RPMI7951 (cell line): ENCODE measurements around the gene FAM210A. TPM values are rescaled to one million over a fixed set of nuclear protein-coding genes. Genes with fewer than 3 reads are reported as not detected.
A peak's percentile ranks its signal among the peaks of the same experiment; 100 is the strongest.
"Not testable (repeated sequence)": the region's sequence is repeated elsewhere in the genome, so short reads cannot be mapped to it uniquely, and the experiment has no call there.

ENCODE experiments used
- DNase-seq: peaks from one replicate; pipeline ENCODE4 v3.0.0-alpha.2; 2012; ENCODE audit warnings: low read depth
- total RNA-seq: library from RNA; depleted of rRNA; stranded (reverse); fragments of >200 nt; shearing (Covaris generic); gene quantifications from 2 replicates; pipeline ENCODE4 v1.2.3, GENCODE V29; 2014; rRNA removed

FAM210A gene, protein sequence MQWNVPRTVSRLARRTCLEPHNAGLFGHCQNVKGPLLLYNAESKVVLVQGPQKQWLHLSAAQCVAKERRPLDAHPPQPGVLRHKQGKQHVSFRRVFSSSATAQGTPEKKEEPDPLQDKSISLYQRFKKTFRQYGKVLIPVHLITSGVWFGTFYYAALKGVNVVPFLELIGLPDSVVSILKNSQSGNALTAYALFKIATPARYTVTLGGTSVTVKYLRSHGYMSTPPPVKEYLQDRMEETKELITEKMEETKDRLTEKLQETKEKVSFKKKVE
- total RNA-seq: 30.2 and 33.0 TPM in 2 replicates

DNA sequence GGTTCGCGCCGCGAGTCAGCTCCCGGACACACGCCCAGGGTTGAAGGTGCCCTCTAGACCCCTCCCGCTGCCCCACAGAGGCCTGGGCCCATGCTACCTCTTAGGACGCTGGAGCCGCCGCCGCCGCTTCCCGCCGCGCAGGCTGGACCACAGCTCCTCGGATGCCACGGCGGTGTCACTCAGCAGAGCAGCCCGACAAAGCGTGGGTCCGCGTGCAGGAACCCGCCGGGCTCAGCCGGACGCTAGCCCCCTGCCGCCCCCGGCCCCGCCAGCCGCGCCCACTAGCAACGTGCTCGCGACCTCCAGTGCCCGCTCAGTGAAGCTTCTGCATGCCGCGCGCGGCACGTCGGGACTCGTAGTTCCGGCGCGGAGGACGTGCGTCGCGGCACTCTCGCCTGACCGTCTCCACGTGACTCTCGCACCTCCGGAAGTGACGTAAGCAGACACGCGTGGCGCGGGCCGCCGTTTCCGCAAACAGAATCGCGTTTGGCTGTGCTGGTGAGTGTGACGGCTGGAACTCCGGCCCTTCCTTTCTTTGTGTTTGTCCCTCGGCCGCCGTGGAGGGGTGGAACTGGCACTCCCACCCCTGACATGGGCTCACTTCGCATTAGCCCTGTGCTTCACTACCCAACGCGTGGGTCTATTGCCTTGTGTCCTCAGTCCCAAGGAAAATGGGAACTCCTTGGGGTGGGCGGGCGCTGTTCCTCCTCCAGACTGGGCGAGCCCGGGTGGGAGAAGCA, at the start of gene FAM210A, which contains the start of gene RNMT:
Gene FAM210A, minus strand, starts transcription at position 327 of the 740 bp plus-strand sequence. CDS start 44,481 bp downstream, outside the sequence.
Gene RNMT, plus strand, starts transcription at position 442 of the 740 bp plus-strand sequence. CDS start 4,845 bp downstream, outside the sequence.
- peak; percentile 92 for DNase-seq

DNA sequence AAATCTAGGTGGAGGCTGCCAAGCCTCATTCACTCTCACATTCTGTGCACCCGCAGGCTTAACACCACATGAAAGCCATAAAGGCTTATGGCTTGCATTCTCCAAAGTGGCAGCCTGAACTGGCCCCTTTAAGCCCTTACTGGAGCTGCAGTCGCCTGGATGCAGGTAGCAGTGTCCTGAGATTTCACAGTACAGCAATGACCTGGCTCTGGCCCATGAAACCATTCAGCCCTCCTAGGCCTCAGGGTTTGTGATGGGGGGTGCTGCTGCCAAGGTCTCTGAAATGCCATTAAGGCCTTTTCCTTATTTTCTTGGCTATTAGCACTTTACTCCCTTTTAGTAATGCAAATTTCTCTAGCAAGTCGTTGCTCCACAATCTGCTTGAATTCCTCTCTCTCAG, 48.7 kb upstream of the FAM210A start:
- DNase-seq: no peak

DNA sequence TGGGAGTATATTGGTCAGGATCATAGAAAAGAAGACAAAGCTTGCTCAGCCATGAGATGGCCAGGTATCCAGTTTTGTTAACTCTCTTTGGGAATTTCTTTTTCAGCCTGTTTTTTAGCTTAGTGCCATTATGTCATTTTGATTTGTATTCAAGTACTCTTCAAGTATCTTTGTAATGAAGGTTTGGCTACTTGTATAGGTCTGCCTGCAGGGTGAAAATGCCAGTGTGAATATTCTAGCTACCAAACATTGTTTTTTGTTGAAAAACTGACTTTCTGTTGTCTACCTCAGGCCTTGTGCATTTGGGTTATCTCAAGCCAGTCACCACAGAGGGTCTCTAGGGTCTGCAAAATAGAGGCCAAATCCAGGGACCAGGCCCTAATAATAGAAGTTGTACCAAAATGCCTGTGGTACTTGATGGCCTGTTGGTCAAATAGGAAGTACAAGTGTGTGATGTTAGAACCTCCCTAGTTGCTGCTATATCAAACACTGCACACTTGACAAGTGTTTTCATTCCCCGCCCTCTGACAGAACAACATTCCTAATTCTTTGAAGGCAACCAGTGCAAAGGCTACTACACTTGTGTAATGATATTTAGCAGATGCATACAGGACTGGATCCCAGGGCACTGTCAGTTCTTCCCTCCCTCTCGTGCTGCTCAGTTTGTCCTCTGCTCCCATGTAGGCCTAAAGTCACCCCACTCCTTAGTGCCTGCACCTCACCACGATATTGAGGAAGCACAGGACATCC, 36.5 kb upstream of the FAM210A start:
- DNase-seq: no peak

DNA sequence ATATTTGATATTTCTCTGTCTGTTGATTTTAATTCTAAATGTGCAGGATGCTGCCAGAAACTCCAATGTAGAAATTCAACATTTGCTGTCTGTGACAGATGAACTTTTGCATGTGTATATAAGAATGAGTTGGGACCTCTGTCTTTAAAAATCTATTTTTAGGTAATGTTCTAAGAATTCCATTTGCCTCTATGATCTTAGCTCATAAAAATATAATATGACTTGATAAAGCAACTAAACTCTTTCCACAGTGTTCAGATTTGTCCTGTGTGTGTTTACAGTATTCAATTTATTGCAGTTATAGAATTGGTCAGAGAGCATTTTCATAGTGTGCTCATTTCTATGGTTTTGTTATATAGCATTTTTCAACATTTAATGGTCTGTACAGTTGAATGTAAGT, 33.7 kb upstream of the FAM210A start:
- no peak for DNase-seq

DNA sequence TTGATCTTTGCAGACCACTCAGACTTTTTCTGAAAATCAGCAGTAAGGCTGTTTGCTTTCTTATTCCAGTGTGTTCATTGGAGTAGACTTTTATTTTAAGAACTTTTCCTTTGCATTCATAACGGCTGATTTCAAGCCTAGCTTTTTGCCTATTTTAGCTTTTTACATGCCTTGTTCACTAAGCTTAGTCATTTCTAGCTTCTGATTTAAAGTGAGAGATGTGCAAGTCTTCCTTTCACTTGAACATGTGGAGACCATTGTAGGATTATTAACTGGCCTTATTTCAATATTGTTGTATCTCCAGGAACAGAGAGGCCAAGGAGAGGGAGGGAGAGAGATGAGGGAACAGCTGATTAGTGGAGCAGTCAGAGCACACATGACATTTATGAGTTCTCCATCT, 32.3 kb upstream of the FAM210A start:
- no peak for DNase-seq

DNA sequence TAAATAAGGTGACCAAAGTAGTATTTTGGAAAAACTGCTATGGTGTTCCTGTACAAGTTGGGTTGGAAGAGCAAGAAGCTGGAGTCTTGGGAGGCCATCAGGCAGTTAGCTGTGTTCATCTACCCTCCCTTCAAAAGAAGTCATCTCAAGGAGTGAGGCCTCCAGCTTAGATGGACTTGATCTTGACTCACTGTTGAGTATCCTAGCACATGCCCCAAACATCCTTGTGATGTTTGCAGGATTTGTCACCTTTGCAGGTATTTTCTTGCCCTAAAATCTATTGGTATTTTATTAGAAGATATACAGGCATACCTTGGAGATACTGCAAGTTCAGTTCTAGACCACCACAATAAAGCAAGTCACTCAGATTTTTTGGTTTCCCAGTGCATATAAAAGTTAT, 30.3 kb upstream of the FAM210A start:
- DNase-seq: no peak

DNA sequence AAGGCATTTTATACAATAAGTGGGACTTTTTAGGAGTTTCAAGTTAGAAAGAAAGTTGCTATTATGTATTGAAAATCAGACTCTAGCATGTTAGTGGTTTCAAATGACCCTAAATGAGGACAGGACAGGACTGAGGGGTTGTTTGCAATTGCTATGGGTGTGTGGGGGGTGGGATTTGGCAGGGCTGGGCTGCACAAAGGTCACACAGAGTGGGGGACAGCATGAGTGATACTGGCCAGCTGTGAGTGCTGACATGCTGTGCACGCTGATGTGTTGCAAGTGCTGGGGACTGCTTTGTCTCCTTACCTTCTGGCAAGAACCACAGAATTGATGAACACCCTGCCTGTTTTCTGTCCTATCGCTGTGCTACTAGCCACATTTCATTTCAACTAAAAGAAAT, 29.9 kb upstream of the FAM210A start:
- no peak for DNase-seq

DNA sequence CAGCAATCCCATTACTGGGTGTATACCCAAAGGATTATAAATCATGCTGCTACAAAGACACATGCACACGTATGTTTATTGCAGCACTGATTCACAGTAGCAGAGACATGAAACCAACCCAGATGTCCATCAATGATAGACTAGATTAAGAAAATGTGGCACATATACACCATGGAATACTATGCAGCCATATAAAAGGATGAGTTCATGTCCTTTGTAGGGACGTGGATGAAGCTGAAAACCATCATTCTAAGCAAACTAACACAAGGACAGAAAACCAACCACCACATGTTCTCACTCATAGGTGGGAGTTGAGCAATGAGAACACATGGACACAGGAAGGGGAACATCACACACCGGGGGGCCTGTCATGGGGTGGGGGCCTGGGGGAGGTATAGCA, 25.2 kb upstream of the FAM210A start:
- DNase-seq: not testable (repeated sequence)

DNA sequence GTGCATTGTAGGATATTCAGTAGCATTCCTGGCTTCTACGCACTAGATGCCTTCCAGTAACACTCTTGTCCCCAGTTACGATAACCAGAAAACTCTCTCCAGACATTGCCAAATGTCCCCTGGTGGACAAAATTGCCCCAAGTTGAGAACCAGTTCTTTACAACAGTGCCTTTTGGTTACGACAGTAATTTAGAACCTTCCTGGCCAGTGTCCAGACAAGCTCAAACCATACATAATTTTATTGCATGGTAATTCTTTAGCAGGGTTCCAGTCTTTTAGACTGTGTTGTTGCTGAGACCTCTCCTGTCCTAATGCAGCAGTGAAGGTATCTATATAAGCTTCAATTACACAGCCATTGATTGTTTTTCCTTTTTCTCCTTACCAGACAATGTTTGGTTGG, 20.3 kb upstream of the FAM210A start:
- no peak for DNase-seq

DNA sequence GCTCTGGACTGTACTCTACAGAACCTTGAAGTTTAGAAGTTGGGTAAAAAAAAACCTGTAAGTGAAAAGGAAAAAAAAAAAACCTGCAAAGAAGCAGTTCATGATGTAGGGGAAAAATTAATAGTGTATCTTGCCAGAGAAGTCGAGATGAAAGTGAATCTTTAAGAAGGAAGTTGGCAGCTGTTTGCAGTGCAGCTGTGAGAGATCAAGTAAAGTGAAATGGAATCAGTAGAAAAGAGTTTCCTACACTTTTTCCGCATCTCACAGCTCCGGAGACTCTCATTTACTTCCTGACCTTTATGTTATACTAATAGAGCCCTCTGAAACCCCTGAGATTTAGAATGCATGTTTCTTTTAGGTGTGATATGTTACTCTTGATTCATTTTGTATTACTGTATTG, 19.3 kb upstream of the FAM210A start:
- no peak for DNase-seq

DNA sequence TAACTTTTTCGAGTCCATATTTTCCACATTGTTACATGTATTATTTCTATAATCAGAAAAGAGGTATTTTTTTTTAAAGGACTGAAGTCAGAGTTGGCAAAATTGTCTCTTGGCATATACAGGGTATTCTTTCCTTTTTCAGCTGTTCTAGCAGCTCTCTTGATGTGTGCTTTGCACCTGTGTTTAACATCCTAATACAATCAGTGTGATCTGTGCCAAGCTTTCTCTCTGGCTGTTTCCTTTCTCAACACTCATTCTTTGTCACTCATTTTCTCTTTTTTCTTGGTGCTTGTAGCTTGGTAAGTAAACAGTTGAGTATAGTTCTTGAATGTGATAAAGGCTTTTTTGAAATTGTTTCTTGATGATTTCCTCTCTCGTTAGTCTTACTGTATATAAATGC, 9.3 kb upstream of the FAM210A start:
- no peak for DNase-seq

DNA sequence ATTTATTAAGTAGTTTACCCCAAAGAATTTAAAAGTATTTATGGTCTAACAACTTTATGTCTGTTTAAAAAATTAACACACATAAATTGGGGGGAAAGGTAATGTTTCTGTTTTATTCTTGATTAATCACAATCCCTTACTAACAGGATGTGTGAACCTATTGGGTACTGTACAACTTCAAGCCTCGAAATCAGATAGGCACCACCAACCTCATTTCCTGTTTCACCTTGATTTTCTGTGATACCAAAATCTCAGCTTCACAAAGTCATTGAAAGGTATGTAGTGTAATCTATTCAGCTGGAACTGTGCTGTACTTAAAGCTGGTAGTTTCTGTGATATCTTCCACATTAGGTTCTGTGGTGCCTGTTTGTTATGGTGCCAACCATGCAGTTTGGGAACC, 4.1 kb upstream of the FAM210A start:
- DNase-seq: no peak

DNA sequence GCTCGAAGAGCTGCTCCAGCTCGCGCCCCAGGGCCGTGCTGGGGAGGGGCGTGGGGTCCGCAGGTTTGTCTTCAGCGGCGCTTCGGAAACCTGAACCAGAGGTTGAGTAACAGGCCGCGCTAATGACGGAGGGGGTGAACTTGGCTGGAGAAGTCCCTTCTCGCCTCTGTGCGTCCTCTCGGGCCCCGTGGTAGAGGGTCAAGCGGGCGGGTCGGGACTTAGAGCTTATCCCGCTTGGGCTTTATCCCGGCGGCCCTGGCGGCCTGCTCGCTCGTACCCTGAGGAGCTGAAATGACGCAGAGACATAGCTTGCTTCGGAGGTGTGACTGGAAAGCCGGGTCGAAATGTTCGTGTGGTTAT, 594 bp upstream of the FAM210A start:
- peak; percentile 47 for DNase-seq

DNA sequence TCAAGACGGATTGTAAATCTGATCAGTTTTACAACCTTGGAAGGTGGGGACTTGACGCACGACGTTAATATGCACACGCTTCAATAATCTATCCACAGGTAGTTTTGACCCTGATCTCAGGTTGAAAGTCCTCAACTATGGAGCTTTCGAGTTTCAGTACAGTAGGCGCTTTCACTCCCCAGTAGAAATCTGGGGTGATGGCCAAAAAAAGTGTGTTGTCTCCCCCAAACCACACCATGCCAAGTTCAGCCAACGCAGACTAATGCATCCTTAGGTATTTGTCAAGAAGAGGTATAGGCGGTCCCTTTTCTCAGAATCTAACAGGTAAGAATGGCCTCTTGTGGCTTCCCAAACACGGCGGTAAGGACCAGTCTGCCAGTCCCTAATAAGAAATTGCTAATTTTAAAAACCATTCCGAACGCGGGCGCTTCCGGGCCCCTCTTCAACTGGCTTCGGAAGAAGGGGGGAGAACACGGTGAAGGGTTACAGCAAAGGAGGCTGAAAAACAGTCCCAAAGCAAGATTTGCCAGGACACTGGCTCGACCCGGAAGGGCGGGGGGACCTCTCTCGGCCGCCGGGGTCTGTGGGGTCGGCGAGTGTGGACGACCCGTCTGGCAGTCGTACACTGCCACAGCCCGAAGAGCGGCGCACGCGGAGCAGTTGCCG, 659 bp downstream of the FAM210A start:
- peak; percentile 11 for DNase-seq

DNA sequence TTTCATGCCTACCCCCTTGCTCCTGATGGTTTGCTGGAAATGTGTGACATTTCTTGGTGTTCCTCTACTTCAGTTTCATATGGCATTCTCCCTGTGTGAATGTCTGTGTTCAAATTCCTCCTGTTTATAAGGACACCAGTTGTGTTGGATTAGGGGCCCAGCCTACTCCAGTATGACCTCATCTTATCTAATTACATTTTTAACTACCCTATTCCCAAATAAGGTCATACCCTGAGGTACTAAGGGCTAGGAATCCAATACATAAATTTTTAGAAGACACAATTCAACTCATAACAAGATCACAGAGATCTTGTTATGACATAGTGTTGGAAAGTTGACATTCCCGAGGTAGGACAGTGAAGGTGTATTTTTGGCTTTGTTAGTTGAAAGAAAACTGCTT, 5.5 kb downstream of the FAM210A start:
- no peak for DNase-seq

DNA sequence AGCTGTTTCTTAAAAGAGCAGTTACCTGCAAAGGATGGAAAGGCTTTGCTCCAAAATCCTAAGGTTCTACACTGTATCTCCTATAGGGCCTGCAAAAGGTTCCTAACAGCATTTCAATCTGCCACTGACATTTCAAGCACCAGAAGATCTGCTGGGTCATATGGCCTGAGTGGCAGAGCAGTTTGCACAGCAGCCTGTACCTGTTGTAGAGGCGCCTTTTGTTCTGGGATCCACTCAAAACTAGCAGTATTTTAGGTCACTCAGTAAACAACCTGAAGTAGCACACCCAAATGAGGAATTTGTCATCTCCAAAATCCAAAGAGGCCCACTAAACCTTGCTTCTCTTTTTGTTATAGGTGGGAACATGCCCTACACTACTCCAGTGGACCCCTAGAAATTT, 6.2 kb downstream of the FAM210A start:
- DNase-seq: no peak

DNA sequence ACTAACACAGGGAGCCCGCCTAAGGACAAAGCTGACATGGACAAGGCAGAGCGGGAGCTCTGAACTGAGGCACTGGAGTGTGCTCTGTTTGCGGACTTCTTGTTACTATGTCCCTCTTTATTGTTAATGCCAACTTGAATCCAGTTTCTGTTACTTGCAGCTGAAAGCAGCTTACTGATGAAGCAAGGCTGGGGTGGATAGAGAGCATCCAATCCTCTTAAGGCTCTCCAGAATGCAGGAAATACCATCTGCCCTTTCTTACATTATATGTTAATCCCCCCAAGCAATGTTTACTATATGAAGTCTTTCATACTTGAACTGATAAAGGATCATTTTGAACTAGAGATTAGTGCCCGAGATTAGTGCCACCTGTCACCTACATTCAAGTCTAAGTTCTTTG, 9.4 kb downstream of the FAM210A start:
- no peak for DNase-seq

DNA sequence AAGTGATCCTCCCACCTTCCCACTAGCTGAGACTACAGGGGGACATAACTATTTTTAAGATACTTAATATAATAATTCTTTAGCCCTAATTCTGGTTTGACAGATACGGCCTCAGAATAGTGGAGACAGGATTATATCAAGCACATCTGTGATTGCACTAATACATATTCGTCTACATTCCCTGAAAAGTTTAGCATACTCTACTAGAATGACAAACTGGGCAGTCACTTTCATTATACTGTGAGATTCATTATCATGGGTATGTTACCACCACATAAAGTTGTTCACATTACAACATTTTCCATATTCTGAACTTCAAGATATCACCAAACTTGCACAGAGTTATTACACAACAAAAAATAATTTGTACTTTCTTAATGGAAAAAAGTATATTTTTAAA, 11.0 kb downstream of the FAM210A start:
- no peak for DNase-seq

DNA sequence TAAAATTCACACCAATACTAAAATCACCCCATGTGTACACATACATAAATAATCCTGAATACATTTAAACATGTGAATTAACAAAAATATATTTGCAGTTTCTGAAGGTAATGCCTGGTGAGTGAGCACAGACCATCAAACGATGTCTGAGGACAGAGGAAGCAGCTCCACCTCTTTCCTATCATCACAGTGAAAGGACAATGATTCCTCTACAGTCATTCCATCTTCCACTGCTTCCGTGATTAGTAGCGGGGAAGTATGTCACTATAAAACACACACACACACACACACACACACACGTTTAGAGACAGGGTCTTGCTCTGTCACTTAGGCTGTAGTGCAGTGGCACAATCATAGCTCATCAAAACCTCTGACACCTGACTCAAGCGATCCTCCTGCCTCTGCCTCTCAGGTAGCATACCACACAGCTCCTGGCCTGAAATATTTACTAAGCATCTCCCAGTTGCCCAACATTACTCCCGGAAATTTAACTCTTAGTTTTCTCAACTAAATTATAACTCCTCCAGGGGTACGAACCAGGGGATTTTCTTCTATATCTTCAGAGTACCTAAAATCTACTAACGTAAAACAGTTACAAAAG, 12.8 kb downstream of the FAM210A start:
- DNase-seq: no peak

DNA sequence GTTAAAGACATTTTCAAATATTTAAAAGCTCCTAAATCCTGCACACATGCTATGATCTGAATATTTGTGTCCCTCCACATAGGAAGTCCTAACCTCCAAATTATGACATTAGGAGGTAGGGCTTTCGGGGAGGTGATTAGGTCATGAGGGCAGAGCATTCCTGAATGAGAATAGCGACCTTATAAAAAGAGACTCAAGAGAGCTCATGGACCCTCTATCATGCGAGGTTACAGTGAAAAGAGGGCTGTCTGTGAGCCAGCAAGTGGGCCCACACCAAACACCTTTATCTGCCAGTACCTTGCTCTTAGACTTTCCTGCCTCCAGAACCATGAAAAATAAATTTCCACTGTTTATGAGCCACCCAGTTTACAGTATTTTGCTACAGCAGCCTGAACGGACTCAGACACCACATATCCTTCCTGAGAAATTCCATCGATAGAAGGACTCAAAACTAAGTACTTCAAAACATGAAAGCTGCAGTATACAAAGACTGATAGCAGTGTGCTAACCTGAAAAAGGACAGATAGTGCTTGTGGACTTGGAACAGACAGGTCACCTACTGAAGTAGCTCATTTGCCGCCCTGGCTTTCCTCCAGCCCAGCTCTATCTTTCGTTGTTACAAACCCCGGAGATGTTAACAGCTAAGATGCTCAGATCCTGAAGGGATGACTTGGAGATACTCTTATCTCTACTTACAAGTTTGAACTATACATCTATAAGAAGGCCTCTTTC, 13.8 kb downstream of the FAM210A start:
- no peak for DNase-seq

DNA sequence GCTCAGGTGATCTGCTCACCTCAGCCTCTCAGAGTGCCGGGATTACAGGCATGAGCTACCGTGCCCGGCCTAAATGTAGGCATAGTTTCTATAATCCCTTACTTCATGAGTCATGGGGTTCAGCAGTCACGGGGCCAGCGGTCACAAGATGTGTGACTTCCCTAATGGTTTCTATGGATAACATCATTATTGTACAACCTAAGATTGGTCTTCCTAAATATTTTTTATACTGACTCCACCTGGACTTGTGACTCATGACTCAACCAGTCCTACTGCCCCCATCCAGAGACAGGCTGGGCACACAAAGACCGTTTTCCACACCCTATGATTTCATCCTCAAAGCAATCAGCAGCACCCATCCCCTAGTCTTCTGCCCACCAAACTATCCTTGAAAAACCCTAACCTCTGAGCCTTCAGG, 15.9 kb downstream of the FAM210A start:
- peak; percentile 77 for DNase-seq
